Medulla oblongata (tissue), 1 donor: ENCODE measurements around the gene MAL.

Source experiments
- DNase-seq: peaks from one replicate; pipeline ENCODE4 v3.0.0-alpha.2; 2015; ENCODE audit errors: extremely low spot score

MAL gene

DNA sequence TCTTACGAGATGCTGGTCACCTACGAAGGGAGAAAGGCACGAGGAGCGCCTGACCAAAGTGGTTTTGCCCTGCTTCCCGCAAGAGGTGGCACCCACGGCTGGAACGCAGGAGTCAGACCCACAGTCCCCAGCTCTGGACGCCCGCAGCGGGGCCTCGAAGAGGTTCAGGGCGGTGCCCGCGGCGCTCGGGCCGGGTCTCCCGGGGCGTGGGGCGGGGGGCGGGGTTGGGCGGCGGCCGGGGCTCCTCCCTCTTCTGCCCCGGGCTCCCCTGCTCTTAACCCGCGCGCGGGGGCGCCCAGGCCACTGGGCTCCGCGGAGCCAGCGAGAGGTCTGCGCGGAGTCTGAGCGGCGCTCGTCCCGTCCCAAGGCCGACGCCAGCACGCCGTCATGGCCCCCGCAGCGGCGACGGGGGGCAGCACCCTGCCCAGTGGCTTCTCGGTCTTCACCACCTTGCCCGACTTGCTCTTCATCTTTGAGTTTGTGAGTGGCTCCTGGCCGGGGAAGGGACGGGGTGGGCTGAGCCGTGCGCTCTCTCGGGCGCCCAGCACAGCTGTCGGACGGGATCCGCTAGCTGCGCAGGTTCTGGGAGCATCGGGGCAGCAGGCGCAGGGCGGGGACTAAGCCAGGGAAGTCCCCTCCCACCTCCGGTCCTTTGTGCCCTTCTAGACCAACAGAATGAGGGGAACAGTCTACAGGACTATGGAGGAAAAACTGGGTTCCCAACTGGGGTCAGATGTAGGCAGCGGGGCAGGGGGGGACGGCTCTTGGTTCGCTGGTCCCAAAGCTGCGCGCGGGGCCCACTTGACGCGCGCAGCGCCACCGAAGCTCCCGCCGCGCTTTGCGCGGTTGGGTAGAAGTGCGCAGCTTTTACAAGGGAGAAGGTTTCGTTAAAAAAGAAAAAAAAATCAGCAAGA, at the start of gene MAL:
MAL (plus strand) TSS at position 303 of the 914 bp plus-strand sequence; CDS start at position 388, 85 bp downstream.
- peak; percentile 66 for DNase-seq

DNA sequence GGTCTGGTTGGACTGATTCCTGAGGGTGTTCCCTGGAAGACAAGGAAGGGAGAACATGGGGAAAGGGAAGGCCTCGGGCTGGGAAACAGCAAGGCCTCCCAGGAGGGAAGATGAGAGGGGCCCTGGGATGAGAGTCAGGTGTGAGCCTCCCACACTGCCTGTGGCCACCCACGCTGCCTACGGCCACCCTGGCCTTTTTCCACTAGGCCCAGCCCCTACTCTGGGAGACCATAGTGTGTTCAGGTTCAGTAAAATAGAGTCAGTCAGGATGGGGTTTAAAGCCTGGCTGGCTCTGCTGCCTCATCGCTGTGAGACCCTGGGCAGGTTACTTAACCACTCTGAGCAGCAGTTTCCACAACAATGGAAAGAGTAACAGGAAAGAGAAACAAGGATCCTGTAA, 47.7 kb upstream of the MAL start:
- DNase-seq = no peak

DNA sequence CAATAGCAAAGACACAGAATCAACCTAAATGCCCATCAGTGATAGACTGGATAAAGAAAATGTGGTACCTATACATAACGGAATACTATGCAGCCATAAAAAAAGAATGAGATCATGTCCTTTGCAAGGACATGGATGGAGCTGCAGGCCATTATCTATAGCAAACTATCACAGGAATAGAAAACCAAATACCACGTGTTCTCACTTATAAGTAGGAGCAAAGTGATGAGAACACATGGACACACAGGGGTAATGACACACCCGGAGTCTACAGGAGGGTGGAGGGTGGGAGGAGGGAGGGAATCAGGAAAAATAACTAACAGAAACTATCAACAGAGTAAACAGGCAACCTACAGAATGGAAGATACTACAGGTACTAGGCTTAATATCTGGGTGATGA, 46.6 kb upstream of the MAL start:
- no peak for DNase-seq

DNA sequence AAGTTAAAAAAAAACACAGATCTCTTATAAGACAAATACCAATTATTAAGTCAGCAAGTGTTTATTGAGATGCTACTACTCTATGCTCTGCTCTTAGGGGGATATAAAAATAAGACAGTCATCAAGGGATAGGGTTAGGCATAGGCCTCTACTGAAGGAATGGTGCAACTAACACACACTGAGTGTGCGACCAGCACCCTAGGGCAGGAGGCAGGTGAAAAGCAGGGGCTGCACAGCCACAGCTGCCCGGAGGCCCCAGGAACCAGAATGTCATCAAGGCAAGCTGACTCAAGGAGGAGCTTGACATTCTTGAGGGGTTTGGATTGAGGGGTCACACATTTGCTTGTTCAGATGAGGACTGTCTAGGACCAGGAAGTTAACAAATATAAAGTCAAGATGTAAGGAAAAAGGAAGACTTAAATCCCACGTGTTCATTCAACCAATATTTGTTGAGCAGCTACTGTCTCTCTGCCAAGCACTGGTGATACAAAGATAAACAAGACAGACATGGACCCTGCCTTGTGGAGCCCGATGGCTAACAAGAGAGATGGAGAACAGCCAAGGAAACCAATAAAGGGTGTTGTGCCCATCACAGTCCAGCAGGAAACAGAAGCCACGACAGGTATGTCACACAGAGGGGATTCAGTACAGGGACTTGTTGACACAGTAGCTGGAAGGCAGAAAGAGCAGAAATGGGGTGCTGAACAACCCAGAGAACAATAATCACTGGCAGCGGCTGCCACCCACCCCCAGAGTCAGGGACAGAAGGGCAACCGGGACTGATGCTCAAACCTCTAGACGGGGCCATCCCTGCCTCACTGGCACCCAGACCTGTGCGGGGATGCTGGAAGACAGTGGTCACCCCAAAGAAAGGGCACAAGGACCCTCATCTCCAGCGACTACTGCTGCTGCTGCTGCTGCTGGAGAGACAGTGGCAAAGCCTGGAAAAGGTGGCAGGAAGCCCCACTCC, 45.8 kb upstream of the MAL start:
- no peak for DNase-seq

- DNase-seq = no peak
Observed at GRCh38 chr2:94980406-94980805, 45.1 kb upstream of the MAL start.

GRCh38 chr2:94982156-94982555, 43.4 kb upstream of the MAL start:
- DNase-seq = no peak

DNA sequence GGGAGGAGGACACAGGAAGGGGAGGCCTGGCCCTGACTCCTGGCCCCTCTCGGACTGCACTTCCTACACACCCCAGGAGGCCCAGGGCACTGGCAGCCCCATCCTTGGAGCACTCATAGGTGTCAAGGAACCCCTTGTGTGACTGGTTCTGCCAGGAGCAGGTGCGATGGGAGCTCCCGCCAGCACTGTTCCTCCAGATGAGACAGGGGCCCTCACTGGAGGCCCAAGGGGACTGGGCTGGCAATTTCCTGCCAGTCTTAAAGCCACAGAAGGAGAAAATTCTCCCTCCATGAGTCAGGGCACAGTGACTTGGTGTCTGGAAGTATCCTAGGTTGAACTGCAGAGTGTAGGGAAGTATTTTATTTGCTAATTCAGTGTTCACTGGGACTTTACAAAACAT, 42.8 kb upstream of the MAL start:
- no peak for DNase-seq

- no peak for DNase-seq
Observed at GRCh38 chr2:94984964-94985575, 40.4 kb upstream of the MAL start.

DNA sequence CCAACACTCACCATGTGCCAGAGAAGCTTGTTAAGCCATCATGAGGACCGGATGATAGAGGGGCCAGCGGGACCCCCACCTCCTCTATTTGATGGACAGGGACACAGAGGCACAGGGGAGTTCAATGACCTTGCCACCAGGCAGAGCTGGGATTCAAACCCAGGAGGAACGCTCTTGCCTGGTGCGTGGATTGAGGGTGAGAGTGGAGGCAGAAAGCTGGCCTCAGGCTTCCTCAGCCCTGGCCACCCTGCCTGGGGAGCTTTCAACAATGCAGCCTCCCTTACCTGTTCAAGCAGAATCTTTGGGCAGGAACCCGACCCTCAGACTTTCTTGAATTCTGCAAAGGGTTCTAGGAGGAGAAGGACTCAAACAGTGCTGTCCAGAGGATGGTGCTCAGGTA, 39.9 kb upstream of the MAL start:
- no peak for DNase-seq

DNA sequence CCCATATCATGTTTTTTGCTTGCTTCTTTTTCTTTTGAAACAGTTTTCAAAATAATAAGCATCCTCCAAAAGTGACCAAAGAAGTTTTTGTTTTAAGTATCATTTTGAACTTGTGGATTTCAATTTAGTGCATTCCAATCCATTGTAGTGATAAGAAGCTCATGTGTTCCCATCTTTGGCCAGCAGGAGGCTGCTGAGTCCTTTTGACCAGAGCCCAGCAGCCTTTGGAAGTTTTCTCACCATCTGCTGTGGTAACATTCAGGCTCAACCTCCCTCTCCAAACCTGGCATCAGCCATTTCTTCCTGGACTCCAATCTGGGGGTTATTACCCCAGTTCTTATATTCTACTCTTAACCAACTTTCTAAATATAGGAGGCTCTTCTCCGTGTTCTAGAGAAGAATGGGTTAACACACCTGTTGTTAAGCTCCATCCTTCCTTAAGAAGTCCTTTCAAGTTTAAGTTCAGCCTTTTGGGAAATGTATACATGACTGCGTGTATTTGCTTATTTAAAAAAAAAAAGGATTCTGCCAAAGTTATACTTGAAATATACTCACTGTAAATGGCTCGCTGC, 39.0 kb upstream of the MAL start:
- peak; percentile 87 for DNase-seq

DNA sequence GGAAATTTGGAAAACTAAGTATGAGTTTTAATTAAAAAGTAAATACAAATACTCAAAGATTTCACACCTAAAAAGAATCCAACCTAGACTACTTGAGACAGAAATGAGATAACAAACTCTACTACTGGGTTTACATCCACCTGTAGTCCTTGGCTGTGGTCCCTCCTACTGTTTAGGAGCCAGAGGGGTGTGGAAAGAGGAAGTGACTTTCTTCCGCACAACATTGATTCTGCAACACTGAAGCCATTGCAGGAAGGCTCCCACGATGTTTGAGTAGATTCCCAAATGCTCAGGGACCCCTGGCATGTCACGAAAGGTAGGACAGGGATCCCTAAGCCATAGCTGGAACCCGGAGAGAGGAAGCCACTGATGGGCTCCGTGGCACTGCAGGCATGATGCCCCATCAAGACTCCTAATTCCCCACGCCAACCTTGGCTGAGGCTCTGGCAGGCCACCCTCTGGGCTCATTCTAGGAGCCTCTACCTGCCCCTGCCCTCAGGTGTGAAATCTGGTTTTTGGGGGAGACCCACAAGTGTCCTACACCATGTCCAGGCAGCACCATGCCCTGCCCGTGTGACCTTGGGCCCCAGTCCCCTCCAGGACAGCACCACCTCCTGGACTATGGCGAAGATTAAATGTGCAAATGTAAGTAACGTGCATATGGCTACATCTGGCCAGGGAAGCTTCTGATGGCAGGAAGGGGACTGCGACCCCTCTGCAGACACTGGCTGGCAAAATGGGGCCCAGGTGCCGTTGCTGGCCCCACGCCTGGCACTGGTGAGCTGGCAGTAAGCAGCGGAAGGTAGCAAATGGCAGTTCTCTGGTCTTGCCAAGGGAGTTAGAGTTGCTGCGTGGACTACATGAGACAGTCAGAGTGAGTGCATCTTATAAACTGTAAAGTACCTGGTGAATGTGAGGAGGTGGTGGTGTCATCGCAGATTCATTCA, 38.2 kb upstream of the MAL start:
- no peak for DNase-seq

GRCh38 chr2:94990956-94991355, 34.6 kb upstream of the MAL start:
- no peak for DNase-seq

DNA sequence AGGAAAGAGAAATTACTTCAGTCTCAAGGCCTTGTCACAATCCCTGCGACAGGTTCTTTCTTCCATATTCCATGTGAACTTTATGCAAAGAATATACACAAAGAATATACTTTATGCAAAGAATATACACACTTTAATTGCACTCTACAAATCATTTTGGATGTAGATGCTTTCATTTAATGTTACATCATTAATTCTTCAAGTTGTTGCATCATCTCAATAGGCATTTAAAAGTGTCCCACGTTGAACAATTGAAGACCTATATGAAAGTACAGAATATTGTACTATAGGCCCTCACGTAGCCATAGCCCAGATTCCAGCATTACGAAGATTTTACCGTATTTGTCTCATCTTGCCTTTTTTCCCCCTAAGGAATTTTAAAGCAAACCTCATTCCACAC, 33.1 kb upstream of the MAL start:
- DNase-seq = no peak

GRCh38 chr2:94993176-94994062, 32.1 kb upstream of the MAL start:
- DNase-seq = no peak

GRCh38 chr2:94994063-94994913, 31.2 kb upstream of the MAL start:
- DNase-seq = no peak

DNA sequence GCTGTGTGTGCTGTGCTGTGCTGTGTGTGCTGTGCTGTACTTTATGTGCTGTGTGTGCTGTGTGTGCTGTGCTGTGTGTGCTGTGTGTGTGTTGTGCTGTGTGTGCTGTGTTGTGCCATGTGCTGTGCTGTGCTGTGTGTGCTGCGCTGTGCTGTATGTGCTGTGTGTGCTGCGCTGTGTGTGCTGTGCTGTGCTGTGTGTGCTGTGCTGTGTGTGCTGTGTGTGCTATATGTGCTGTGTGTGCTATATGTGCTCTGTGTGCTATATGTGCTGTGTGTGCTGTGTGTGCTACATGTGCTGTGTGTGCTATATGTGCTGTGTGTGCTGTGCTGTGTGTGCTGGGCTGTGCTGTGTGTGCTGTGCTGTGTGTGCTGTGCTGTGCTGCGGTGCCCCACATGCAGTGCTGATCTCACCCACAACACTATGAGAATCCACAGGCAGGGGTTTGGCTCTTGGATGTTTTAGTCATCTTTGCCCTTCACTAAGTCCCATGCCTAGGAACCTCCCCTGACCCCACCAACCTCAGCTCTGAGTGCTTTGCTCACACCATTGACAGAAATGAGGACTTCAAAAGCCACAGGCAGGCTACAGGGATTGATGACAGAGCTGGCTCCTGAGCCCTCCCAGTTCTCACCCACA, 30.5 kb upstream of the MAL start:
- DNase-seq = no peak

DNA sequence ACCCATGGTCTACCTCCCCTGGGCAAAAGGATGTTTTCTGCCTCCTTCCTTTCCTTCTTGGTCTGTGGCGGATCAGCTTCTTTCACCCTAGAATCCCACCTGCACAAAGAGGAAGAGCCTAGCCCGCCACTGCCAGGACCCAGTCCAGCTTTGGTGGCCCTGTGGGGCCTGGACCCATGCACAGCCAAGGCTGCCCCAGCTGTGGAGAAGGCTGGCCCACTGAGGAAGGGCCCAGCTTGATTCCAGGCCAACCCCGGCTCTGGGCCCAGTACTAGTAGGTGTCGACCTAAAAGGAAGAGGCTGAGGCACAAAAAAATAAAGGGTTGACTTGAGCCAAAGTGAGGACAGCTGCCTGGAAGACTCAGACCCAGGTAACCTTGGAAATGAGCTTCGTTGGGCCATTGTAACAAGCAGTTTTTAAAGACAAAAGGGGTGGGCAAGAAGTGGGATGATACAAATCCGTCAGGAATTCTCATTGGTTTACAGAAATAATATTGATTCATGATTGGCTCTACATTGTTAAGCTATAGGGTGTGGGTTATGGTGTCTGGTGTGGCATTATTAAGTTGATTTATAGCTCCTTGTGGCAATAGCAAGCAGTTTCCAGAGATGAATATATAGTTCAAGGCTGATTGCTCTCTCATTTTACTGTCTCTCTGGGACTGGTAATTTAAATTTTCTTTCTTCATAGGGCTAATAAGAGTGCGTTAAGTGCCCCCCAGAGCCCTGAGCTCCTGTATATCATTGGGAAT, 29.8 kb upstream of the MAL start:
- DNase-seq = no peak
